NCI-H446 treated with DMSO at 0.1 percent for 48 hours (cell line): ENCODE data around the gene GADL1.
A peak's percentile ranks its signal among the peaks of the same experiment; 100 is the strongest.

ENCODE experiments used
- DNase-seq: peaks from one replicate; lab custom pipeline; 2025; lab: John Stamatoyannopoulos, UW

The GADL1 gene

DNA sequence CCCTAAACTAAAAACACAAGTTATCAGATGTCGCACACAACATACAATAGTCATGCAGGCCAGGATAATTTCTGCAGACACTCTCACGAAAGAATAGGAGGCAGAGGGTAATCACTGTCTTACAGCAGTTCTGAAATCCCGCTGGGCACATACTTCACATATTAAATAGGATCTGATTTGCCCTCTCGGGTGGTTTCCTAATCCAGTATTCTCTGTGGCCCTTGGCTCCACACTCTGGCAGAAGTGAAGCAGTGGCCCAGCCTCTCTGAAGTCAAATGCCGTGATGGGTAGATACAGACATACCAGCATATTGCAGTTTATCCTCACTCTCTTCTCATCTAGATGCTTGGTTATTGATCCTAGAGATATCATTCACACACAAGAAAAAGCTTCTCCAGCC is 19.0 kb downstream of the GADL1 start:
- no peak for DNase-seq

DNA sequence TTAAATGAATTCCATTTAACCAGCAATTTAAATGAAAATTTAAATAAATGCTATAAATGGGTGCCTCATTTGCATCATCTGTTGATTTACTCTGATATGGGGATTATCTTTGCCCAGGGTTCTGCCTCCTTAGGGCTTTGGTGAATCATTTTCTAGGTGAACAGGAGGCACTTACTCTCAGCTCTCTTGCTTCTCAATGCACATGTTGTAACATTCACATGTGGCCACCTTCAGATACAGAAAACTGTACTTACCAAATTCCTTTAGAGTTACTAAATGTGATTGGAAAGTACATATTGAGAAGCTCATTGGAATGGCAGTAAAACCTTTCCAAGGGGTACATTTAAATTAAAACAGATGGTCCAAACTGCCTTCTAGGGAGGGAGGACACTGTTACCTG is 20.8 kb downstream of the GADL1 start:
- DNase-seq, result no peak

DNA sequence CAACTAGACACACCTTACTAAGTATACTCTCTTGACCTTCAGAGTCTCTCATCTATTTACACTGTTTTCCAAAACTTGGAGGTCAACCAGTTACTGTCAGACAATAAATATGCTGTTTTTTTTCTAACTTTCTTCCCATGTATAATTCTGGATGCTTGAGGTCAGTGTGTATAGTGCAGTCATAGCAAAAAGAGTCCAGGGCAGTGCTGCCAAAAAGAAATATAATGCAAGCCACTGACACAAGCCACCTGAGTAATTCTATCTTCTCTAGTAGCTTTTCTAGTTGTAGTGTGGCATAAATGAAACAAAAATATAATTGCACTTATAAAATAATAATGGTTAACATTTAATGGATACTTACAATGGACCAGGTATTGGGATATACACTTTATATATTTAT is 21.6 kb downstream of the GADL1 start:
- no peak for DNase-seq

DNA sequence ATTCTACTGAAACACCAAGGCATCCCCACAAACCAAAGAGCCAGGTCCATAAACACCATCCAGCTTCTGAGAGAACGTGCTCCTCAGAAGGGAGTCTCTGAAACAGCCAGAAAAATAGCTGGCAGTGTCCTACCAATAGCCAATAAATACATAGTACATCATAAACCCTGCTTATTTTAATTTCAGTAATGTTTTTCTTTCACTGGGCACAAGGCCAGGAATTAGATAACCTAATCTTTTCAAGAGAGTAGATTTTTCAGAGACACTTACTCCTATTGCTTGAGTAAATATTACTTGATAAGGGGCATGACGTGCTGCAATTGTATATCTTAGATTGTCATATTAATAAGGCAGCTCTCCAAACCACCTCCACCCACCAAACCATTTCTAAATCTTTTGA is 22.7 kb downstream of the GADL1 start:
- DNase-seq, result no peak

DNA sequence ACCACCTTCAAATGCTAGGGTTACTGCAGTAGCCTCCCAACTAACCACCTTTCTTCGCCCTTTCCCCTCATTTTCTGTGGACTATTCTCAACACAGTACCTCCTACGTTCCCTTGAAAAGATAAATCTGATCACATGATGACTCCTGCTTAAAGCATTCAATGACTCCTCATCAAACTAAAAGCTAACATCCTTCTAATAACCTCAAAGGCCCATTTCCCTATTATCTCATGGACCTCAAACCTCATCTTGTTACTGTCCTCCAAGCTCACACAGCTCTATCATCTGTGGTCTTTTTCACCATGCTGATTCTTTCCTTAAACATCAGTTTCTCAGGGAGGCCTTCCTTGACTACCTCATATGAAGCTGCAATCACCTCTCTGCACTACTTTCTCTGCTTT is 29.6 kb downstream of the GADL1 start:
- DNase-seq, result no peak

DNA sequence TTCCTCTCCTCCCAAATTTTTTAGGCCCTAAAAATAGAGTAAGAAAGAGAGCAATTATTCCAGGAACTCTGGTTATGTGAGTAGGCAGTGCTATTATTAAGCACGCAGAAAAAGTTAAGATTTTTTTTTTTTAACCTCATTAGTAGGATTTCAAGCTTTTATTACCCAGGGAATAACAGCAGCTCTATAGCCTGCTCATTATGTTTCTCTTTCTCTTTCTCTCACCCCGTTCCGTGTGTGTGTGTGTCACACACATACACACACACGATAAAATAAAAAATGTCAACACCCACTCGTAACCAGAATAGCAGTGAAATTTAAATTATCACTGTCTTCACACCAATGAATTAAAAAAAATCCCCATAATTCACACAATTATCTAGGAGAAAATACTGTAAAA is 30.3 kb downstream of the GADL1 start:
- no peak for DNase-seq

DNA sequence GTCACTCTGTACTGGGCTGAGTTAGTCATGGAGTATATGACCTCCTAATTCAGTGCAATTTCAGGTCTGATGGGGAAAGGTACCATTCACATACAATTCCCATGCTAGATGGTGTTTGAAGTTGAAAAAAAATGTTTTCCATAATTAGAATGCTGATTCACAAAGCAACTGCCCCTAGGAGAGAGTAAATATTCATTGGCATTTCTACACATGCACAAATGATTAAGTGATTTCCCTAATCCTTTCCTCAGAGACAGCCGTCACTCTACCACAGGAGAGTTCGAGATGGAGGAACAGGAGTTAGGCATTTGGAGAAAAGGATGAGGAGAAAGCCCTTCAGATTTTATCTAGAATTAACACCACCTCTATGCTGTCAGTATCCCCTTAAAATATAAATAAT is 32.5 kb downstream of the GADL1 start:
- DNase-seq, result no peak

DNA sequence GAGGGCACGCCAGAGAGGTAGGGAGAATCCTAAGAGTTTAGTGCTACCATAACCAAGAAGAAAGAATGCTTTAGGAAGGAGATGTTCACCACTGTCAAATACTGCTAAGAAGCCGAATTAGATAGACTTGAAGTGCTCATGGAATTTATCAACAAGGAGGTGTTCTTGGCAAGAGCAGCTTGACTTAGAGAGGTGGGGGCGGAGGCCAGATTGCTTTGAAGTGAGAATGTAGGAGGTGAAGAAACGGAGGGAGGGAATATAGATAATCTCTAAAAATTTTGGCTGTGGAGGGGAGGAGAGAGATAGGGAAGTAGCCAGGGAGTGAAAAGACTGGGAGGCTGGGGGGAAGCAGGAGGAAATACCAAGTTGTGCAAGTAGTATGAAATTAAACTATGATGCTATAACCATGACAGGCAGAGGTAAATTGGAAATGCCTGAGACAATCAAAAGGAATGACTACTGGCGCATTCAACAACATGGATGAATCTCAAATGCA is 35.5 kb downstream of the GADL1 start:
- DNase-seq, result no peak

DNA sequence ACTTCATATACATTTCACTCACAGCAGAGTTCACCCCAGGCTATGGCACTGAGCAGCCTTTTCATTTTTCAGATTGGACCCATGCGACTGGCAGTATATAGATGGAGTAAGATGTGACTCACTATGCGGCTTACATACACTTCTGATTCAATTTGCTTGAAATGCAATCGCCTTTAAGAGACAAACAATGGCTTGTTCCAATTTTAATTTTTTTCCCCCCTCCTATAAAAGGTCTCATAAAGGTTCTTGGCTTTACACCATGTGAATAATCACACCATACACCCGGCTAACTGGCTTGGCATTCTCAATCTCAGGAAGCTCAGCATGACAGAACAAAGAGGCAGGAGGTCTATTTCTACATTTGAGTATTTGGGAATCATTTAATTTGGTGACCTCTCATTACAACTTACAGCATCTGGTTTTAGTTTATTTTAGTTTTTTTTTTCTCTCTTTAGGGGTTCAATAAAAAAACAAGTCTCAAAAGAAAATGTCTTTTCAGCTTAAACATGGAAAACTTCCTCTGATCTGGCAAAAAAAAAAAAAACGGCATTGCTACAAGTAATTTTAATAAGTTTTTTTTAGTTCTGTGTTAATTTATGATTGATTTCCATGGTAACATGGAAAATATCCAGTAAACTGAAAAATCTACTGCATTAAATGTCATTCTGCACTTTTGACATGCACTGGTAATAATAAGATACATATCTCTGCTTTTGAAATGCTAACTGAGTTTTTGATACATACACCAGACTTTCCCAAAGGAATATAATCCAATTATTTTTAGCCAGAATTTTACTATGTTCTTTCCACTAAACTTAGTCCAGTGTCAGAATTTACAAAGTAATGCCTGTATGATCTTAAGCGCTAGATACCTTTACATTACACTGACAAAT is 38.8 kb downstream of the GADL1 start:
- peak; percentile 62 for DNase-seq

DNA sequence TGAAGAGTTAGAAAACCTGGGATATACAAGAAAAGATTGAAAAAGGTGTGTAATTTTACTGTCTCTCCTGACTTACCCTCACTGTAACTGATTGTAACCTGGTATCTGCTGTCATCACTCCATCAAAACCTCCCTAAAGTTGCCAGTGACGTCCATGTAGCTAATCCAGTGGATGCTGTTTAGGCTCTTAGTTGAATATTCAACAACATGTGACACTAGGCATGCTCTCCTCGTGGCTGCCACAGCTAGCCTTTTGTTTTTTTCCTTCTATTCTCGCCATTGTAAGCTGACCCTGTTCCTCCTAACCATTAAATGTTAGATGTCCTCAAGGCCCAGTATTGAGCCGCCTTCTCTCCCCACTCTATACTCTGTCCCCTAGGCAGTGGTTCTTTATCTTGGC is 41.6 kb downstream of the GADL1 start:
- no peak for DNase-seq

DNA sequence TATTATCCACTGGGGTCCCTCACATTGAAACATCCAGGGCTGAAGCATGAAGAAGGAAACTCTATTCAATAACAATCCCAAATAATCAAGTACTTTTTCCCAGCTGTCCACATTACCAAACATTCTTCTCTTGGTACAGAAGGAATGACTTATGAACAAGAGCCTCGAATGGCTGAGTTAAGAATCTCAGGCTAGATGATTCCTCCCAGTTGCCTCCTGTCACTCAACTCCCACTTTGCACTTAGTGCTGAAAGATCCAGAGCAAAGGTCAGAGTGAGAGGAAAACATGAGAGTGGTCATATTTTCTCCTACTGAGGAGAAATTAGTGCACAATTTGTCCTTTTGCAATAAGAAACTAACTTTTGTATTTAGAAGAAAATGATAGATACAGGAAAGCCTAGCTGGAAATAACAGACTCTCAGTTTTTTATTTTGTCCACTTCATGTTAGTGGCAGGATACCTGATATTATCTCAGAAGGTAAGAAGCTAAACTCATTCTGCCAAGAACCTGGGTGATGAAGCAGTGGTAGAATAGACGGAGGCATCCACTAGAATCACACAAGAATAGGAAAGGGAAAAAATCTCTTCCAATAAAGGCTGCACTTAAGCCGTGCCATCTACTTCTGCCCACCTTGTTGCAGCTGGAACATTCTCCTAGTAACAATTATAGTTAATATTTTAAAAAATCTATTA is 46.2 kb downstream of the GADL1 start:
- DNase-seq, result no peak

DNA sequence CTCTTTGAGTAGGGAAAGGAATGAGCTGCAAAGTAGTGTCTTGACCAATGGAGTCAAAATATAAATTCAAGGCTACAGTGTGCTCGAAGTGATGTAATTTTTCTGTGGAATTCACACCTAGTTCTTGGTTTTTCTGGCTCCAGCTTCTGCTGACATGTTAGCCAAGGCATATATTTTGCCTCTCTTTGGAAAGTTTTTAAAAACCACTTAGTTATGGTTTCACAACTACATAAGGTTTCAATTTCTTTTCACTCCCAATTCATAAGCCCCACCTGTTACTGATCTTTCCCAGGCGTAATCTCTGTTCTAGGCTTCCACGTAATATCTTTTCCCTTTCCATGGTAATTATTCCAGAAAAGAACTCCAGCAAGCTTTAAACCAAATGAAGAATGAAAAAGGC is 46.9 kb downstream of the GADL1 start:
- DNase-seq, result no peak

DNA sequence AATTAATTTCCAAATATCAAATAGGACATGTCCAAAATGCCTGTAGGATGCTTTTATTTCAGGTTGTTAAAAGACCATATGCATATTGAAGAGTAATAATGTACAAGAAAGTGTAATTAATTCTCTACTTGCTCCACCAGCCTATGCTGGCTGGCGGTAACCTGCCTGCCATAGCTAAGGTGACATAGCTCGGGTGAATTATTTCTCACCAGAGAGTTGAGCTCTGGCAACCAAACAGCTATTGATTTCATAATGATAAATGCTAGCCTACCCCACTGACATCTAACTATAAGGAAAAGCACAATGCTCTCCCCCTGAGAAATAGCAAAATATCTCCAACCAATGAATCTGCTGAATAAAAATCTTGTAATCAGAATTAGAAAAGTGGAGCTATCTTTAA is 48.9 kb downstream of the GADL1 start:
- DNase-seq, result no peak

DNA sequence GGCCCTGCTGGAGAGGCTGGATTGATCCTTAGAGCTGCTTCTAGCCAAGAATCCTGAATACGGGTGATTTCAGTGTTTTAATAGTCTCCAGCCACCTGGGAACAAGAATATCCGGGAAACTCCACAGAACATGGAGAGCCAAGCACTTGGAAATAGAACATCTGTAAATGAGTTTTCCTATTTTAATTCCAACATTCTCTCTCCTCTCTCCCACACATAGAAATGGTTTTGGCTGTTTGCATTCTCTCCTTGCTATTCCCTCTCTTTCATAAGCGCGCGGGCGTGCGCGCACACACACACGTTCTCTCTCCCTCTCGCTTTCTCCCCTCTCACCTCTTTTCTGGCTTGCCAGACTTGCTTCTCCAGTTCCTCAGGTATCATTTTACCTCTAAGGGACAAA is 50.6 kb downstream of the GADL1 start:
- DNase-seq, result no peak

DNA sequence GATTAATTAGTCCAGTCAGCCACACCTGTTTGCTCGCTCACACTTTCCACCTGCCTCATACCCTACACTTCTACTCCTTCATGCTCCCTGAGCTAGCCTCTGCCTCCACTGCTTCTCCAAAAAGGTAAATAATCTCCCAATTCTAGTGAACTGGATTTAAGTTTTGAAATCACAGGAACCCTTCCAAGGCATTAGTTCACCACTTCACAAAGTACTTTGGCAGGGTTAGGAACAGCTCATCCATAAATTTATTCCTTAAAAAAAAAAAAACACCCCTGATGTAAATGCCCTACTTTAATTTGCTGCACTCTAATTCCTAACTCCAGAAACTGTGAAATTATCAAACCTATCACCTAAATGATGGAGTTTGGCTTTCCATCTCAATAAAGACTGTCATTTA is 58.3 kb downstream of the GADL1 start:
- no peak for DNase-seq

DNA sequence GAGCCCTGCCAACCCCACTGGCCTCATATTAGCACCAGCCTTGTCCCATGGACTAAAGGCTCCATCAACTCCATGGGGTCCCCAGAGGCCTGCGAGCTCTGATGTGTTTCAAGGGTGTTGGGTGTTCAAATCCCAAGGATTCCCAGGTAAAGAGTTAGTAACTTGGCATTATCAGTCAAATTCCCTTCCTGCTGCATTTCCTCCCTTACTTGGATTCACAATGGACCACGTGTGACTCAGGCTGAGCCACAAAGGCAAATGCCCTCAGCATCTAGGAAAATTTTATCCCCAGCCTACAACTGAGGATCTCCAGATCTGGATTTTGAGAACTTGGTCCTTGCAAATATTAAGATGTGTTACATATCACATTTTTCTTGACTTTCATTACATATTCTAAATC is 58.8 kb downstream of the GADL1 start:
- no peak for DNase-seq

DNA sequence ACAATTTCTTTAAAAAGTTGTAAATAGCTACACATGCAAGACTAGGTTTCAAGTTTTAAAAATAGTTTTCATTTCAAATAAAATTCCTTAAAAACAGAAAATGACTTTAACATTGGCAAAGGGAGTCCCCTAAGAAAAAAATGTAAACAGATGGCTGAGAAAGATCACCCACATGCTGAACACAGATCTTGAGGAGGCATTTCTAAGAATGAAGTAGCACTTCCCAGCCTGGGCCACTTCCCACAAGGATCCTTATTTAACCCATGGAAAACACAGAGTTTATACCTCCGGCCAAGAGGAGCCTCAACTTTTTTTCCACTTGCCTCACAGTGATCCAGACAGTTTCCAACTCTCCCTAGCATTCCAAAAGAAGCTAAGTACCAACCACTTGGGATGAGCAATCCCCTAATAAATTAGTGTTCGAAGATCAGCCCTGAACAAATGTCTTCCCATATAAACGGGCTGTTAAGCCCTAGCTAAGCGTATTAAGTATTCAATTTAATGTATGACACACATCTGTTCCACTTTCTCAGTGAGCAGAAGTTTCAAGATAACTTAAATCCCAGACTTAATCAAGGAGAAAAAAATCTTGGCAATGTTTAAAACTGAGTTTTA is 61.4 kb downstream of the GADL1 start:
- no peak for DNase-seq

DNA sequence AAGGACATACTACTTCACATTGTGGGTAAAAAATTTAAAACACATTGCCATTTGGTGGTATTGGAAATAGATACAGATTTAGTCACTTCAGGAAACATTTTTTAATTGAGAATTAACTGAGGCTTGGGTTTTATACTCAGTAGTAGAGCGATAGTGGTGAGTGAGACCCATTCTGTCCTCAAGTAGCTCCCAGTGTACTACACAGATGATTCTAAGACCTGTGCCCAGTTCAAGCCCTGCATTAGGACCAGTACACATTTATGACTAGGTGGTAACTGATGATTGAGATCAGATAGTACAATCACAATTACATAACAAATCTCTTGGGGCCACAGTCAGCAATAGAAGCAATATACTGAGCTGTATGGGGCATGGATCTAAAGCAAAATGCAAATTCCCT is 67.4 kb downstream of the GADL1 start:
- DNase-seq, result no peak

DNA sequence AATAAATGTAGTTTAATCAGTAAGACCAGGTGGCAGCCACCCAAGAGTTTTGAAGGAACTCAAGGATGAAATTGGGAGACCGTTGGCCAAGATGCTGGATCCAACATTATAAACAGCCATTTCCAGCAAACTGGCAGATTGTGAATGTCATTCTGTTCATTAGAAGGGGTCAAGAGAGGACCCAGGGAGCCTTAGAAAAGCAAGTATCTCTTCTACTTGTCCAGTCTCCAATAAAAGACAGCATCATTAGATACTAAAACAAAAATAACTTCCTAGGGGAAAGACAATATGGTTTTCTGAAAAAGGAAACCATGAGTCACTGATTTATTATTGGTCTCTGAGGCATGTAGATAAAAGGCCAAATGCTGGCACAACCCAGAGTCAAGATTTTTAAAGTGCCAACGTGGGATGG is 67.9 kb downstream of the GADL1 start:
- DNase-seq, result peak; percentile 94

DNA sequence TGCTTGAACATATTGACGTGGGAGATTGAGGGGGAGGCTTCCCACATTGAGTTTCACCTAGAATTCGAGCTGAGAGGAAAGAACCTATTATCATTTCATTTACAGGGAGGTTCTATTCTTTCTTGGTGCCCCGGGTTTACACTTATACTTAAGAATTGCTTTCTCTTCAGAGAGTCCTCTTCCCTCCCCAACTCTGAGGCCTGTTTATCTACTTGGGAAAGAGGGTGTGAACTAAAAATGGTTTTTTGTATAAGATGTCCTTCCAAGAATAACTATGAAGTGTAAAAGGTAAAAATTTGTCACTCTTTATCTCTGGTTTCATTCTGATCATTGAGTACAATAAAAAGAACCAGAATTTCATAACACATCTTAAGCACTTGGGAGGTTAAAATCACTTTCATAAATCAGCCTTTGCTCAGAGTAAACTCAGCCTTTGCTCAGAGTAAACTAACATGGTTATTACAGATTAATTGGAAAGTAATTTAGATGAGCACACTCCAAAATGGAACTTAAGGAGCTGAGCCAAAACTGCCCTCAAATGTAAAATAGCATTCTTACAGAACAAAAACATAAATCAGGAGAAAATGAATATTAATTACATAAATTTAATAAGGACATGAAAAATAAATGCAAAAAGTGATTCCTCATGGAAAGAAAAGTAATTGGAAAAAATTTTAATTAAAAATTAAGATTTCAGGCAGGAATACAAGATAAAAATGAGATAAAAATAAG is 75.2 kb downstream of the GADL1 start:
- DNase-seq, result no peak

DNA sequence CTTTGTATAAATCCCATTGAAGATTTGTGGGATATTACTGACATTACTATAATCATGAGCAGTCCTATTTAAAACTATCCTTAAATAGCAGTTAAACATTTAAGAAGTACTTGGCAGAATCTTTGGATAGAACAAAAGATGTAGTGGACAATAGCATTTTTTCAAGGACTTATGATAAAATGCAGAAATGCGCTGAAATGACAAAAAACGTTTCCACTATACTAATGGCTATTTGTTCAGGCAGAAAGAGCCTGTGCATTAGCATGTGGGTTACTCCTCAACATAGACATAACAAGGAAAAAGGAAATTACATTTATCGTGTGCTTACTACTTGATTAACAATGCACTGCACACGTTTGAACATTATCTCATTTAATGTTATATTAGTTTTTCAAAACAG is 80.7 kb downstream of the GADL1 start:
- DNase-seq, result no peak

DNA sequence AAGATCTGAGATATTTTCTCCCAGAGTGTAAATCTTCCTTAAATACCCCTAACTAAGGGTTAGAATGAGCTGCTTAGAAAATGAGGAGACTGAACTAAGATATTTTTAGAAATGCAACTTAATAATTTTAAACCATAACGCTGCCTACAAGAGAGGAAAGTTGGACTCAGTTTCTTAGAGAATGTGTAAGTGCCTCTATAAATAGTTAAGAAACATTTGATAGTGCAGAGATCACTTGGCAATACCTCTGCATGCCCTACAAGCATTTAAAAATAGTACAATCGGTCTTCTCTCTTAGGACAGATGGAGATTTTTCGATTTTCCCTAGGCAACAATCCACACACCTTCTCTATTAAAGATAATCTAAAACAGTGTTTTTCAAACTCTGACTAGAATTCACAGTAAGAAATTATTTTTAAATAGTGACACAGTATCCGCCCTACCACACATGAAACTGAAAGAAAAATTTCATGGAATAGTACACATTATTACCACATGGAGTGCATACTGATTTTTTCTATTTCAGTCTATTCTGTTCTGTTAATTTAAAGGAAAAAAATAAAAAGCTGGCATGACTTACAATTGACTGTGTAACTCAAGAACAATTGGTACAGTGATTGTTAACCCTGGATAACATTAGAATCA is 83.2 kb downstream of the GADL1 start:
- no peak for DNase-seq
